ENCODE results near the gene LRRC36.
"Not testable (repeated sequence)": the region's sequence is repeated elsewhere in the genome, so short reads cannot be mapped to it uniquely, and the experiment has no call there.

GRCh38 chr16:67376012-67376411 is 49.4 kb downstream of the LRRC36 start:
- TF ChIP-seq CTCF (IDR thresholded peaks at IDR 0.05 in 8 of 11, conservative IDR thresholded peaks at IDR 0.05 in 3 of 11); POLR2AphosphoS5 (IDR thresholded peaks at IDR 0.05); POLR2A (IDR thresholded peaks at IDR 0.05): not testable (repeated sequence)
